CD14-positive monocyte (primary cell): ENCODE data around the gene RHOBTB1. TPM values are rescaled to one million over a fixed set of nuclear protein-coding genes. Genes with fewer than 3 reads are reported as not detected.

Source experiments
- DNase-seq, 3 donors: peaks; one replicate each; pipeline ENCODE4 v3.0.0-alpha.2; 2011 to 2022
- H2AFZ ChIP-seq: 2 replicates; pipeline ENCODE4 v1.6.0; 2012; ENCODE audit warnings: mild to moderate bottlenecking, low read depth, low read length, inconsistent platforms; ENCODE audit not compliant: insufficient read depth, poor library complexity, severe bottlenecking
- H3K27ac ChIP-seq, 2 donors: 1 replicate in 1 of 2; 2 replicates in 1 of 2; pipeline ENCODE4 v1.5.1; 2012 to 2013; ENCODE audit warnings: low read length in 2 of 2, control low read depth in 1 of 2, inconsistent platforms in 1 of 2, low read depth in 1 of 2, mild to moderate bottlenecking in 1 of 2
- H3K27me3 ChIP-seq, 2 donors: one replicate each; pipeline versions ENCODE4 v1.6.0 to v1.6.1; 2011 to 2013; ENCODE audit warnings: low read length in 2 of 2; ENCODE audit not compliant: control insufficient read depth in 2 of 2, insufficient read depth in 2 of 2
- H3K36me3 ChIP-seq, 2 donors: replicated peaks in 1 of 2; 1 replicate in 1 of 2; 2 replicates in 1 of 2; pipeline versions ENCODE4 v1.5.1 to v1.6.1; 2012 to 2013; ENCODE audit warnings: low read length in 2 of 2, control low read depth in 1 of 2, inconsistent platforms in 1 of 2, mild to moderate bottlenecking in 1 of 2; ENCODE audit not compliant: insufficient read depth in 2 of 2, control insufficient read depth in 1 of 2
- H3K4me1 ChIP-seq, 2 donors: 1 replicate in 1 of 2; 2 replicates in 1 of 2; pipeline versions ENCODE4 v1.5.1 to v1.6.1; 2012 to 2013; ENCODE audit warnings: low read length in 2 of 2, control low read depth in 1 of 2, inconsistent platforms in 1 of 2, mild to moderate bottlenecking in 1 of 2, moderate library complexity in 1 of 2; ENCODE audit not compliant: insufficient read depth in 2 of 2, control insufficient read depth in 1 of 2
- H3K4me2 ChIP-seq: replicated peaks from 2 replicates; pipeline ENCODE3; 2012; ENCODE audit warnings: low read length, moderate library complexity, mild to moderate bottlenecking; ENCODE audit not compliant: poor library complexity, severe bottlenecking; ENCODE audit errors: extremely low read depth
- H3K4me3 ChIP-seq, 3 experiments: fragments of 200-600 bp in 1 of 3; sonication (generic) in 1 of 3; replicated peaks in 1 of 3; 1 replicate in 2 of 3; 2 replicates in 1 of 3; pipeline ENCODE4 v1.5.1; 2011 to 2013; ENCODE audit warnings: low read length in 3 of 3, mild to moderate bottlenecking in 3 of 3, control low read depth in 2 of 3, low read depth in 2 of 3, inconsistent platforms in 1 of 3, moderate library complexity in 1 of 3
- H3K79me2 ChIP-seq: 2 replicates; pipeline ENCODE4 v1.6.0; 2012; ENCODE audit warnings: mild to moderate bottlenecking, control low read depth, inconsistent platforms, low read length, moderate library complexity; ENCODE audit not compliant: insufficient read depth
- H3K9ac ChIP-seq: 2 replicates; pipeline ENCODE4 v1.6.0; 2017; ENCODE audit warnings: low read length, mild to moderate bottlenecking; ENCODE audit not compliant: insufficient read depth, poor library complexity, severe bottlenecking
- H3K9me3 ChIP-seq, 2 donors: replicated peaks in 1 of 2; 1 replicate in 1 of 2; 2 replicates in 1 of 2; pipeline versions ENCODE4 v1.5.1 to v1.6.1; 2012 to 2013; ENCODE audit warnings: low read length in 2 of 2, control low read depth in 1 of 2; ENCODE audit not compliant: control insufficient read depth in 1 of 2, insufficient read depth in 1 of 2
- H4K20me1 ChIP-seq: 2 replicates; pipeline ENCODE4 v1.6.0; 2012; ENCODE audit warnings: mild to moderate bottlenecking, low read length, control low read depth, moderate library complexity; ENCODE audit not compliant: insufficient read depth
- H3K27ac Mint-ChIP-seq, 7 donors: one replicate each; pipeline ENCODE4 v1.8.0; 2020; ENCODE audit warnings: mild to moderate bottlenecking in 7 of 7, mixed read lengths in 7 of 7, moderate library complexity in 6 of 7, inconsistent platforms in 2 of 7
- H3K27me3 Mint-ChIP-seq, 3 donors: one replicate each; pipeline ENCODE4 v1.8.0; 2021 to 2022; ENCODE audit warnings: low read depth in 3 of 3, mild to moderate bottlenecking in 3 of 3, mixed read lengths in 3 of 3, moderate library complexity in 3 of 3, inconsistent platforms in 1 of 3
- H3K36me3 Mint-ChIP-seq, 2 donors: one replicate each; pipeline ENCODE4 v1.8.0; 2020; ENCODE audit warnings: mixed read lengths in 2 of 2, inconsistent platforms in 1 of 2, mild to moderate bottlenecking in 1 of 2
- H3K4me1 Mint-ChIP-seq: one replicate; pipeline ENCODE4 v1.8.0; 2020; ENCODE audit warnings: mild to moderate bottlenecking, mixed read lengths
- H3K4me3 Mint-ChIP-seq, 2 donors: one replicate each; pipeline ENCODE4 v1.8.0; 2020; ENCODE audit warnings: mild to moderate bottlenecking in 2 of 2, mixed read lengths in 2 of 2, moderate library complexity in 1 of 2
- H3K9me3 Mint-ChIP-seq, 7 donors: one replicate each; pipeline ENCODE4 v1.8.0; 2020 to 2022; ENCODE audit warnings: mixed read lengths in 7 of 7, mild to moderate bottlenecking in 6 of 7, moderate library complexity in 6 of 7, inconsistent platforms in 2 of 7
- whole genome bisulfite sequencing: methylation state at CpG from one replicate; pipeline ENCODE4 v1.1.5; 2013; ENCODE audit warnings: missing lambda C conversion rate; ENCODE audit not compliant: insufficient coverage; 5-methylcytosine and 5-hydroxymethylcytosine counted together
- intact Hi-C, 2 donors: fragments of 100-400 bp; cut with micrococcal nuclease; formaldehyde crosslinking; loops; one replicate each; pipeline versions ENCODE4 v1.15.0 to v1.15.1; 2023
- polyA plus RNA-seq, 3 donors: library from polyadenylated mRNA; depleted of rRNA in 1 of 3; unstranded in 2 of 3; stranded (reverse) in 1 of 3; fragments of 300-500 nt in 2 of 3; fragments of >200 nt in 1 of 3; fragmentation: Illumina TruSeq in 2 of 3; gene quantifications; 1 replicate in 2 of 3; 2 replicates in 1 of 3; pipeline ENCODE4 v1.2.3, GENCODE V29; 2012 to 2021
- TF ChIP-seq, protein P1 (sequence below): fragments of 200-600 bp; IDR thresholded peaks from one replicate; pipeline ENCODE4 v1.8.0; 2022; ENCODE audit warnings: antibody characterized with exemption, mild to moderate bottlenecking

RHOBTB1 gene
- polyA plus RNA-seq, 3 donors = 0.41 to 0.96 (median 0.62) TPM

DNA sequence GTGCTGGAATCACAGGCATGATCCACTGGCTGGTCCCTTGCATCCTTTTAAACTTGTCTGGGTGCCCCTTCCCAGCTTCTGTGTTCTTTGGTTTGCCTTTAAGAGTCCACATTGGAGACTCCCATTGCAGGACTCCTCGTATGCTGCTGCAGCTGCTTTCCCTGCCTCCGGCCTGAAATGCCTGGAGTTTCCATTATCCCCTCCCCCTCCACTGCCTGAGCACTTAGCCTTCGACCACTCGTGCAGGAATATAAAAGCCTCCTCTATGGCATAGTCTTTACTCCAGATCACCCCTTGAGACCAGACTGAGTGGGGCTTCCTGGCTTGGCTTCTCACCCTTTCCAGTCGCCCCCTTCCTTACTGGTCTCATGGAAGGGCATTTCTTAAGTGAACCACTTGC is 80.2 kb downstream of the RHOBTB1 start:
- H3K4me3 ChIP-seq = no peak overlapping the region
- H3K79me2 ChIP-seq = no peaks in the 10 kb centered on the region
- intact Hi-C loops = no loop called here
- 87% methylated on average over 5 of the region's 5 CpGs for WGBS
- no peaks in the 10 kb centered on the region for H4K20me1 ChIP-seq
- H3K4me3 Mint-ChIP-seq = no peak overlapping the region
- no peak overlapping the region for H3K27ac ChIP-seq
- DNase-seq = no peak
- peak overlapping the region in 1 of 7 donors; percentile 31 for H3K27ac Mint-ChIP-seq
- no peaks in the 10 kb centered on the region for H3K27me3 ChIP-seq
- H3K27me3 Mint-ChIP-seq = peaks cover 0 to 2% (median 1%) of the 10 kb centered on the region in 3 donors
- no peak overlapping the region for H3K4me2 ChIP-seq
- no peak overlapping the region for H3K9ac ChIP-seq
- no peak overlapping the region for H2AFZ ChIP-seq
- peaks cover 0 to 3% (median 0%) of the 10 kb centered on the region in 7 donors for H3K9me3 Mint-ChIP-seq
- no peaks in the 10 kb centered on the region for H3K9me3 ChIP-seq
- H3K4me1 Mint-ChIP-seq = no peaks in the 10 kb centered on the region
- H3K36me3 ChIP-seq = no peaks in the 10 kb centered on the region
- no peaks in the 10 kb centered on the region for H3K36me3 Mint-ChIP-seq
- TF ChIP-seq, protein P1, sequence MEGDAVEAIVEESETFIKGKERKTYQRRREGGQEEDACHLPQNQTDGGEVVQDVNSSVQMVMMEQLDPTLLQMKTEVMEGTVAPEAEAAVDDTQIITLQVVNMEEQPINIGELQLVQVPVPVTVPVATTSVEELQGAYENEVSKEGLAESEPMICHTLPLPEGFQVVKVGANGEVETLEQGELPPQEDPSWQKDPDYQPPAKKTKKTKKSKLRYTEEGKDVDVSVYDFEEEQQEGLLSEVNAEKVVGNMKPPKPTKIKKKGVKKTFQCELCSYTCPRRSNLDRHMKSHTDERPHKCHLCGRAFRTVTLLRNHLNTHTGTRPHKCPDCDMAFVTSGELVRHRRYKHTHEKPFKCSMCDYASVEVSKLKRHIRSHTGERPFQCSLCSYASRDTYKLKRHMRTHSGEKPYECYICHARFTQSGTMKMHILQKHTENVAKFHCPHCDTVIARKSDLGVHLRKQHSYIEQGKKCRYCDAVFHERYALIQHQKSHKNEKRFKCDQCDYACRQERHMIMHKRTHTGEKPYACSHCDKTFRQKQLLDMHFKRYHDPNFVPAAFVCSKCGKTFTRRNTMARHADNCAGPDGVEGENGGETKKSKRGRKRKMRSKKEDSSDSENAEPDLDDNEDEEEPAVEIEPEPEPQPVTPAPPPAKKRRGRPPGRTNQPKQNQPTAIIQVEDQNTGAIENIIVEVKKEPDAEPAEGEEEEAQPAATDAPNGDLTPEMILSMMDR = no peak
- H3K4me1 ChIP-seq = no peaks in the 10 kb centered on the region

DNA sequence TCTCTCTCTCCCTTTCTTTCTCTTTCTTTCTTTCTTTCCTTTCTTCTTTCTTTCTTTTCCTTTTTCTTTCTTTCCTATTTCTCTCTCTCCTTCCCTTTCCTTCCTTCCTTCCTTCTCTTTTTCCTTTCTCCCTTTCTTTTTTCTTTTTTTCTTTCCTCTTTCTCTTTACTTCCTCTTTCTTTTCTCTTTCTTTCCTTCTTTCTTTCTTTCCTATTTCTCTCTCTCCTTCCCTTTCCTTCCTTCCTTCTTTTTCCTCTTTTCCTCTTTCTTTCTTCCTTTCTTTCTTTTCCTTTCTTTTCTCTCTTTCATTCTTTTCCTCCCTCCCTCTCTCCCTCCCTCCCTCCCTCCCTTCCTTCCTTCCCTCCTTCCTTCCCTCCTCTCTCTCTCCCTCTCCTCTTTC is 81.5 kb downstream of the RHOBTB1 start:
- no peaks in the 10 kb centered on the region for H3K79me2 ChIP-seq
- H3K27me3 ChIP-seq = no peaks in the 10 kb centered on the region
- no peaks in the 10 kb centered on the region for H3K4me1 ChIP-seq
- intact Hi-C loops = no loop called here
- H3K9me3 ChIP-seq = no peaks in the 10 kb centered on the region
- no peak overlapping the region for H3K4me2 ChIP-seq
- H3K27ac ChIP-seq = no peak overlapping the region
- Mint-ChIP-seq H3K27me3 (peaks cover 0 to 2% (median 1%) of the 10 kb centered on the region in 3 donors), H3K4me1 (no peaks in the 10 kb centered on the region), H3K36me3 (no peaks in the 10 kb centered on the region), H3K9me3 (peaks cover 0 to 3% (median 1%) of the 10 kb centered on the region in 7 donors), H3K4me3 (no peak overlapping the region), H3K27ac (no peak overlapping the region)
- no peak for DNase-seq
- no peak overlapping the region for H3K4me3 ChIP-seq
- no peaks in the 10 kb centered on the region for H3K36me3 ChIP-seq
- TF ChIP-seq, protein P1 = no peak
- no peak overlapping the region for H2AFZ ChIP-seq
- no peak overlapping the region for H3K9ac ChIP-seq
- no peaks in the 10 kb centered on the region for H4K20me1 ChIP-seq
